Measurements from ENCODE around the gene FAM131C.

FAM131C gene

GRCh38 chr1:16081636-16082035, 8.2 kb upstream of the FAM131C start:
- no peaks in the 10 kb centered on the region for H3K79me1 ChIP-seq (ENCODE audit: low read depth, low read length)
- no peak overlapping the region for H3K4me2 ChIP-seq (ENCODE audit: insufficient read depth, low read length, poor library complexity, severe bottlenecking)
- peaks cover 8% of the 10 kb centered on the region in 2 donors for H3K4me1 ChIP-seq (ENCODE audit: control insufficient read depth in 2 of 2, insufficient read depth in 1 of 2, low read depth in 1 of 2, low read length in 2 of 2)
- no peaks in the 10 kb centered on the region for H3K36me3 ChIP-seq (replicated peaks in 1 of 2; ENCODE audit: control insufficient read depth in 2 of 2, insufficient read depth in 2 of 2, low read length in 2 of 2)
- H3K9me3 ChIP-seq (replicated peaks in 1 of 2; ENCODE audit: control insufficient read depth in 2 of 2, insufficient read depth in 1 of 2, low read depth in 1 of 2, low read length in 2 of 2), result no peaks in the 10 kb centered on the region
- no peak overlapping the region for H3K4ac ChIP-seq (ENCODE audit: low read length)
- no peak overlapping the region for H3K27ac ChIP-seq (replicated peaks; ENCODE audit: low read length)
- peak overlapping the region; percentile 14 for H2BK120ac ChIP-seq (ENCODE audit: low read depth, low read length)
- no peak overlapping the region for H3K4me3 ChIP-seq (ENCODE audit: low read length in 2 of 2)
- no peak overlapping the region for H3K9ac ChIP-seq (ENCODE audit: low read depth, low read length, poor library complexity)
- peak overlapping the region; percentile 52 for H3K18ac ChIP-seq (ENCODE audit: low read length)
- peaks cover 0 to 12% (median 0%) of the 10 kb centered on the region in 3 experiments for H3K27me3 ChIP-seq (ENCODE audit: control insufficient read depth in 3 of 3, insufficient read depth in 3 of 3, low read depth in 1 of 3, low read length in 3 of 3)
- peak overlapping the region; percentile 84 for H2BK5ac ChIP-seq (ENCODE audit: low read length)
- H2BK15ac ChIP-seq (ENCODE audit: low read length), result peak overlapping the region; percentile 54
- peak overlapping the region; percentile 82 for H2BK12ac ChIP-seq (ENCODE audit: low read length)
- no peak overlapping the region for H3K14ac ChIP-seq (ENCODE audit: low read length)
- no peak overlapping the region for H4K91ac ChIP-seq (ENCODE audit: low read depth, low read length, poor library complexity)
- no peak overlapping the region for H2AFZ ChIP-seq (ENCODE audit: low read length)
- H3K23ac ChIP-seq (ENCODE audit: low read depth, low read length, poor library complexity), result no peak overlapping the region
- H2AK5ac ChIP-seq (ENCODE audit: low read depth, low read length), result peak overlapping the region; percentile 48
- WGBS, 2 donors (ENCODE audit: extremely low coverage in 2 of 2, insufficient read length in 2 of 2, insufficient replicate concordance in 1 of 2), result no CpG with 5 or more reads among the region's 9 CpGs
- H4K8ac ChIP-seq (ENCODE audit: low read depth, low read length), result no peak overlapping the region
- no peak for DNase-seq (ENCODE audit: low spot score)

GRCh38 chr1:16080422-16081150, 7.1 kb upstream of the FAM131C start:
- no peak overlapping the region for H3K4ac ChIP-seq (ENCODE audit: low read length)
- no peak overlapping the region for H4K8ac ChIP-seq (ENCODE audit: low read depth, low read length)
- H3K27me3 ChIP-seq (ENCODE audit: control insufficient read depth in 3 of 3, insufficient read depth in 3 of 3, low read depth in 1 of 3, low read length in 3 of 3), result peaks cover 0 to 23% (median 2%) of the 10 kb centered on the region in 3 experiments
- H2BK12ac ChIP-seq (ENCODE audit: low read length), result peak overlapping the region; percentile 16
- H4K91ac ChIP-seq (ENCODE audit: low read depth, low read length, poor library complexity), result no peak overlapping the region
- H3K14ac ChIP-seq (ENCODE audit: low read length), result no peak overlapping the region
- no peak overlapping the region for H2BK120ac ChIP-seq (ENCODE audit: low read depth, low read length)
- peak overlapping the region; percentile 25 for H2AK5ac ChIP-seq (ENCODE audit: low read depth, low read length)
- H2AFZ ChIP-seq (ENCODE audit: low read length), result no peak overlapping the region
- no peak overlapping the region for H3K4me2 ChIP-seq (ENCODE audit: insufficient read depth, low read length, poor library complexity, severe bottlenecking)
- no peak overlapping the region for H2BK5ac ChIP-seq (ENCODE audit: low read length)
- no CpG with 5 or more reads among the region's 5 CpGs for WGBS, 2 donors (ENCODE audit: extremely low coverage in 2 of 2, insufficient read length in 2 of 2, insufficient replicate concordance in 1 of 2)
- H3K4me3 ChIP-seq (ENCODE audit: low read length in 2 of 2), result no peak overlapping the region
- H3K9me3 ChIP-seq (replicated peaks in 1 of 2; ENCODE audit: control insufficient read depth in 2 of 2, insufficient read depth in 1 of 2, low read depth in 1 of 2, low read length in 2 of 2), result no peaks in the 10 kb centered on the region
- peaks cover 8% of the 10 kb centered on the region in 2 donors for H3K4me1 ChIP-seq (ENCODE audit: control insufficient read depth in 2 of 2, insufficient read depth in 1 of 2, low read depth in 1 of 2, low read length in 2 of 2)
- DNase-seq (ENCODE audit: low spot score), result no peak
- H3K36me3 ChIP-seq (replicated peaks in 1 of 2; ENCODE audit: control insufficient read depth in 2 of 2, insufficient read depth in 2 of 2, low read length in 2 of 2), result no peaks in the 10 kb centered on the region
- no peak overlapping the region for H3K18ac ChIP-seq (ENCODE audit: low read length)
- peak overlapping the region; percentile 11 for H3K23ac ChIP-seq (ENCODE audit: low read depth, low read length, poor library complexity)
- no peaks in the 10 kb centered on the region for H3K79me1 ChIP-seq (ENCODE audit: low read depth, low read length)
- no peak overlapping the region for H3K9ac ChIP-seq (ENCODE audit: low read depth, low read length, poor library complexity)
- no peak overlapping the region for H3K27ac ChIP-seq (replicated peaks; ENCODE audit: low read length)
- H2BK15ac ChIP-seq (ENCODE audit: low read length), result peak overlapping the region; percentile 97

- H3K23ac ChIP-seq (ENCODE audit: low read depth, low read length, poor library complexity), result peak overlapping the region; percentile 92
- H3K9me3 ChIP-seq (replicated peaks in 1 of 2; ENCODE audit: control insufficient read depth in 2 of 2, insufficient read depth in 1 of 2, low read depth in 1 of 2, low read length in 2 of 2), result peaks cover 0 to 2% of the 10 kb centered on the region in 2 donors
- H3K4me2 ChIP-seq (ENCODE audit: insufficient read depth, low read length, poor library complexity, severe bottlenecking), result no peak overlapping the region
- peak; percentile 66 for DNase-seq (ENCODE audit: low spot score)
- WGBS, 2 donors (ENCODE audit: extremely low coverage in 2 of 2, insufficient read length in 2 of 2, insufficient replicate concordance in 1 of 2), result no CpG with 5 or more reads among the region's 10 CpGs
- peak overlapping the region; percentile 45 for H3K4ac ChIP-seq (ENCODE audit: low read length)
- H2BK12ac ChIP-seq (ENCODE audit: low read length), result no peak overlapping the region
- no peak overlapping the region for H2BK15ac ChIP-seq (ENCODE audit: low read length)
- H3K27me3 ChIP-seq (ENCODE audit: control insufficient read depth in 3 of 3, insufficient read depth in 3 of 3, low read depth in 1 of 3, low read length in 3 of 3), result peaks cover 0 to 30% (median 6%) of the 10 kb centered on the region in 3 experiments
- peak overlapping the region; percentile 9 for H2BK5ac ChIP-seq (ENCODE audit: low read length)
- peak overlapping the region; percentile 90 for H2AFZ ChIP-seq (ENCODE audit: low read length)
- no peaks in the 10 kb centered on the region for H3K36me3 ChIP-seq (replicated peaks in 1 of 2; ENCODE audit: control insufficient read depth in 2 of 2, insufficient read depth in 2 of 2, low read length in 2 of 2)
- H3K14ac ChIP-seq (ENCODE audit: low read length), result peak overlapping the region; percentile 73
- no peak overlapping the region for H2BK120ac ChIP-seq (ENCODE audit: low read depth, low read length)
- H3K18ac ChIP-seq (ENCODE audit: low read length), result peak overlapping the region; percentile 93
- H3K27ac ChIP-seq (replicated peaks; ENCODE audit: low read length), result no peak overlapping the region
- H2AK5ac ChIP-seq (ENCODE audit: low read depth, low read length), result peak overlapping the region; percentile 12
- no peak overlapping the region for H4K8ac ChIP-seq (ENCODE audit: low read depth, low read length)
- H3K79me1 ChIP-seq (ENCODE audit: low read depth, low read length), result no peaks in the 10 kb centered on the region
- no peak overlapping the region for H3K9ac ChIP-seq (ENCODE audit: low read depth, low read length, poor library complexity)
- no peak overlapping the region for H4K91ac ChIP-seq (ENCODE audit: low read depth, low read length, poor library complexity)
- no peak overlapping the region for H3K4me3 ChIP-seq (ENCODE audit: low read length in 2 of 2)
- H3K4me1 ChIP-seq (ENCODE audit: control insufficient read depth in 2 of 2, insufficient read depth in 1 of 2, low read depth in 1 of 2, low read length in 2 of 2), result peaks cover 8 to 12% of the 10 kb centered on the region in 2 donors
Measured at GRCh38 chr1:16078925-16079656, 5.6 kb upstream of the FAM131C start.

All from neuronal stem cell (in vitro differentiated cells).